WTC11 (cell line): Measurements from ENCODE around the gene MAP4. TPM values are rescaled to one million over a fixed set of nuclear protein-coding genes. Genes with fewer than 3 reads are reported as not detected.

Experiments used
- ATAC-seq: fragments of 200-7000 bp; cut with Tn5 transposase; 2 replicates; pipeline ENCODE4 v1.10.0; 2021; ENCODE audit warnings: mild to moderate bottlenecking, moderate library complexity
- CTCF ChIA-PET: fragments of 300-600 bp; sonication (Branson Sonifier 250); formaldehyde crosslinking; loops from one replicate; lab custom pipeline; 2021; ENCODE audit warnings: antibody characterized with exemption; lab: Charles Lee
- POLR2A ChIA-PET: fragments of 350-600 bp; sonication (Branson Sonifier 250); formaldehyde crosslinking; loops from one replicate; lab custom pipeline; 2021; ENCODE audit warnings: antibody characterized with exemption; lab: Charles Lee
- DNase-seq: peaks from one replicate; pipeline ENCODE4 v3.0.0; 2021; ENCODE audit warnings: low spot score
- H3K27ac Mint-ChIP-seq: 2 replicates; pipeline ENCODE4 v1.8.0; 2021; ENCODE audit warnings: mixed read lengths
- H3K27me3 Mint-ChIP-seq: 2 replicates; pipeline ENCODE4 v1.8.0; 2021; ENCODE audit warnings: low read depth, mild to moderate bottlenecking, moderate library complexity, mixed read lengths
- H3K36me3 Mint-ChIP-seq: 2 replicates; pipeline ENCODE4 v1.8.0; 2021; ENCODE audit warnings: mixed read lengths
- H3K4me1 Mint-ChIP-seq: 2 replicates; pipeline ENCODE4 v1.8.0; 2022; ENCODE audit warnings: mixed read lengths
- H3K4me3 Mint-ChIP-seq: 2 replicates; pipeline ENCODE4 v1.8.0; 2021; ENCODE audit warnings: mild to moderate bottlenecking, moderate library complexity, mixed read lengths
- H3K9me3 Mint-ChIP-seq: 2 replicates; pipeline ENCODE4 v1.8.0; 2021; ENCODE audit warnings: mixed read lengths
- ETV6 ChIP-seq: sonication (generic); formaldehyde crosslinking; IDR thresholded peaks from 2 replicates; pipeline ENCODE4 v1.8.1; 2022; ENCODE audit warnings: mild to moderate bottlenecking, missing genetic modification reagents
- FOXK1 ChIP-seq: sonication (generic); formaldehyde crosslinking; IDR thresholded peaks from 2 replicates; pipeline ENCODE4 v1.8.0; 2022; ENCODE audit warnings: mild to moderate bottlenecking, moderate library complexity, missing genetic modification reagents
- GTF2I ChIP-seq: fragments of 250-450 bp; sonication (Bioruptor Pico); conservative IDR thresholded peaks from 2 replicates; pipeline ENCODE4 v1.4.0; 2021; ENCODE audit warnings: mild to moderate bottlenecking
- TEAD4 ChIP-seq: sonication (generic); formaldehyde crosslinking; IDR thresholded peaks from 2 replicates; pipeline ENCODE4 v1.8.0; 2022; ENCODE audit warnings: mild to moderate bottlenecking, missing genetic modification reagents
- ZNF219 ChIP-seq: sonication (generic); formaldehyde crosslinking; IDR thresholded peaks from 2 replicates; pipeline ENCODE4 v1.8.0; 2023; ENCODE audit warnings: missing genetic modification reagents, mild to moderate bottlenecking, borderline replicate concordance
- total RNA-seq: library from RNA; stranded (reverse); gene quantifications from 3 replicates; pipeline ENCODE4 v1.2.3, GENCODE V29; 2021
- TF ChIP-seq, protein P1 (sequence below): fragments of 250-450 bp; sonication (Bioruptor Pico); IDR thresholded peaks from 2 replicates; pipeline ENCODE4 v1.9.0; 2021; ENCODE audit warnings: mild to moderate bottlenecking
- TF ChIP-seq, protein P2 (sequence below): sonication (generic); formaldehyde crosslinking; IDR thresholded peaks from 2 replicates; pipeline ENCODE4 v1.8.0; 2022; ENCODE audit warnings: mild to moderate bottlenecking, missing genetic modification reagents
- TF ChIP-seq, protein P3 (sequence below): fragments of 250-450 bp; sonication (Bioruptor Pico); IDR thresholded peaks from 2 replicates; pipeline ENCODE4 v2.1.2; 2022; ENCODE audit warnings: mild to moderate bottlenecking, moderate library complexity
- TF ChIP-seq, protein P4 (sequence below): sonication (generic); formaldehyde crosslinking; IDR thresholded peaks from 2 replicates; pipeline ENCODE4 v1.8.1; 2022; ENCODE audit warnings: missing genetic modification reagents, borderline replicate concordance
- TF ChIP-seq, protein P5 (sequence below): sonication (generic); formaldehyde crosslinking; IDR thresholded peaks from 2 replicates; pipeline ENCODE4 v1.8.1; 2023; ENCODE audit warnings: mild to moderate bottlenecking, missing genetic modification reagents, moderate library complexity
- TF ChIP-seq, protein P6 (sequence below): fragments of 250-450 bp; sonication (Bioruptor Pico); IDR thresholded peaks from 2 replicates; pipeline ENCODE4 v1.9.0; 2021; ENCODE audit warnings: mild to moderate bottlenecking
- TF ChIP-seq, protein P7 (sequence below): fragments of 250-450 bp; sonication (Bioruptor Pico); IDR thresholded peaks from 2 replicates; pipeline ENCODE4 v1.8.0; 2021; ENCODE audit warnings: mild to moderate bottlenecking
- TF ChIP-seq, protein P8 (sequence below): sonication (generic); formaldehyde crosslinking; IDR thresholded peaks from 2 replicates; pipeline ENCODE4 v1.8.1; 2023; ENCODE audit warnings: mild to moderate bottlenecking, missing genetic modification reagents, moderate library complexity
- TF ChIP-seq, protein P9 (sequence below): fragments of 250-450 bp; sonication (Bioruptor Pico); IDR thresholded peaks from 2 replicates; pipeline ENCODE4 v1.9.0; 2021; ENCODE audit warnings: mild to moderate bottlenecking, borderline replicate concordance
- TF ChIP-seq, protein P10 (sequence below): sonication (generic); formaldehyde crosslinking; conservative IDR thresholded peaks from 2 replicates; pipeline ENCODE4 v1.8.1; 2022; ENCODE audit warnings: mild to moderate bottlenecking, missing genetic modification reagents

Gene MAP4
- total RNA-seq, 1 experiment from 2014 or later = 199 TPM

DNA sequence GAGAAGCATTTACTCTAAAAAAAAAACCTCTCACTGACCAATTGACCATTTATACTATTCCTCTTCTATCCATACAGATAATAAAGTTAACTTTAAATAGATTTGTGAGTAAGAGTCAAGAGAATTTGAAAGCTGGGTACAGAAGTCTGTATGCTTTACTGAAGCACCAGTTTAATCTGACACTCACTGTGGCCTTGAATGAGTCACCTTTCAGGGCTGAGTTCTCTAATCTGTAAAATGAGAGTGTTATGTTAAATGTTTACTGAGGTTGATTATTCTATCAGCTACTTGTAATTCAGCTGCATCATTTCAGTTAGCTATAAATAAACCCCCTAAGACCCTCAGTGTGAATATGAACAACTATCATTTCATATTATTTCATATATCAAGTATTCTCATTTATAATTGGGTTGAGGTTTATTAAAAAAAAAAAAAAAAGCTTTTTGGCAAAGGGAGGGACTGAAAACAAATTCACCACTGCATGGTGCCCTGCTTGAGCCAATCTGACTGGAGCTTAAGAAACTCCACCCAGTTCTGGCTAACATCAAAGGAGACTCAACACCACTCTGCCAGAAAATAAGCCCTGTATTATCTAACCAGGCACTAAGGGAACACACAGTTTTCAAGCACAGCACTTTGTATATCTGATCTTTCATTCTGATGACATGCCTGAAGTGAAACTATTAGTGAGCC, 2.8 kb downstream of the MAP4 start:
- Mint-ChIP-seq H3K4me1 (peaks cover 52% of the 10 kb centered on the region), H3K4me3 (no peak overlapping the region), H3K27me3 (no peaks in the 10 kb centered on the region), H3K9me3 (peaks cover 4% of the 10 kb centered on the region), H3K27ac (no peak overlapping the region), H3K36me3 (peaks cover 12% of the 10 kb centered on the region)
- POLR2A ChIA-PET = interaction anchor here (0.5 to 0.6 kb wide), 4 partner anchors 16 to 684 kb away, joined by 4 to 6 read pairs (median 5); no protein-coding TSS in a partner anchor
- ATAC-seq (no peak; the same call in 1 of the 2 replicates), DNase-seq (no peak)
- CTCF ChIA-PET = interaction anchor here (0.7 to 5.3 kb wide), 6 partner anchors 16 to 292 kb away, joined by 3 to 27 read pairs (median 4); no protein-coding TSS in a partner anchor
- TF ChIP-seq, protein P1, sequence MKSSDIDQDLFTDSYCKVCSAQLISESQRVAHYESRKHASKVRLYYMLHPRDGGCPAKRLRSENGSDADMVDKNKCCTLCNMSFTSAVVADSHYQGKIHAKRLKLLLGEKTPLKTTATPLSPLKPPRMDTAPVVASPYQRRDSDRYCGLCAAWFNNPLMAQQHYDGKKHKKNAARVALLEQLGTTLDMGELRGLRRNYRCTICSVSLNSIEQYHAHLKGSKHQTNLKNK = no peak
- TF ChIP-seq, protein P2, sequence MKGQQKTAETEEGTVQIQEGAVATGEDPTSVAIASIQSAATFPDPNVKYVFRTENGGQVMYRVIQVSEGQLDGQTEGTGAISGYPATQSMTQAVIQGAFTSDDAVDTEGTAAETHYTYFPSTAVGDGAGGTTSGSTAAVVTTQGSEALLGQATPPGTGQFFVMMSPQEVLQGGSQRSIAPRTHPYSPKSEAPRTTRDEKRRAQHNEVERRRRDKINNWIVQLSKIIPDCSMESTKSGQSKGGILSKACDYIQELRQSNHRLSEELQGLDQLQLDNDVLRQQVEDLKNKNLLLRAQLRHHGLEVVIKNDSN (CRISPR knock-in tag) = no peak
- no peak for TF ChIP-seq ZNF219 (CRISPR knock-in tag)
- TF ChIP-seq, protein P3, sequence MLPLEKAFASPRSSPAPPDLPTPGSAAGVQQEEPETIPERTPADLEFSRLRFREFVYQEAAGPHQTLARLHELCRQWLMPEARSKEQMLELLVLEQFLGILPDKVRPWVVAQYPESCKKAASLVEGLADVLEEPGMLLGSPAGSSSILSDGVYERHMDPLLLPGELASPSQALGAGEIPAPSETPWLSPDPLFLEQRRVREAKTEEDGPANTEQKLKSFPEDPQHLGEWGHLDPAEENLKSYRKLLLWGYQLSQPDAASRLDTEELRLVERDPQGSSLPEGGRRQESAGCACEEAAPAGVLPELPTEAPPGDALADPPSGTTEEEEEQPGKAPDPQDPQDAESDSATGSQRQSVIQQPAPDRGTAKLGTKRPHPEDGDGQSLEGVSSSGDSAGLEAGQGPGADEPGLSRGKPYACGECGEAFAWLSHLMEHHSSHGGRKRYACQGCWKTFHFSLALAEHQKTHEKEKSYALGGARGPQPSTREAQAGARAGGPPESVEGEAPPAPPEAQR (CRISPR knock-in tag) = no peak
- TF ChIP-seq, protein P4, sequence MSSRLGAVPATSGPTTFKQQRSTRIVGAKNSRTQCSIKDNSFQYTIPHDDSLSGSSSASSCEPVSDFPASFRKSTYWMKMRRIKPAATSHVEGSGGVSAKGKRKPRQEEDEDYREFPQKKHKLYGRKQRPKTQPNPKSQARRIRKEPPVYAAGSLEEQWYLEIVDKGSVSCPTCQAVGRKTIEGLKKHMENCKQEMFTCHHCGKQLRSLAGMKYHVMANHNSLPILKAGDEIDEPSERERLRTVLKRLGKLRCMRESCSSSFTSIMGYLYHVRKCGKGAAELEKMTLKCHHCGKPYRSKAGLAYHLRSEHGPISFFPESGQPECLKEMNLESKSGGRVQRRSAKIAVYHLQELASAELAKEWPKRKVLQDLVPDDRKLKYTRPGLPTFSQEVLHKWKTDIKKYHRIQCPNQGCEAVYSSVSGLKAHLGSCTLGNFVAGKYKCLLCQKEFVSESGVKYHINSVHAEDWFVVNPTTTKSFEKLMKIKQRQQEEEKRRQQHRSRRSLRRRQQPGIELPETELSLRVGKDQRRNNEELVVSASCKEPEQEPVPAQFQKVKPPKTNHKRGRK (CRISPR knock-in tag) = no peak
- no peak for TF ChIP-seq TEAD4 (CRISPR knock-in tag)
- TF ChIP-seq, protein P5, sequence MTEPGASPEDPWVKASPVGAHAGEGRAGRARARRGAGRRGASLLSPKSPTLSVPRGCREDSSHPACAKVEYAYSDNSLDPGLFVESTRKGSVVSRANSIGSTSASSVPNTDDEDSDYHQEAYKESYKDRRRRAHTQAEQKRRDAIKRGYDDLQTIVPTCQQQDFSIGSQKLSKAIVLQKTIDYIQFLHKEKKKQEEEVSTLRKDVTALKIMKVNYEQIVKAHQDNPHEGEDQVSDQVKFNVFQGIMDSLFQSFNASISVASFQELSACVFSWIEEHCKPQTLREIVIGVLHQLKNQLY (CRISPR knock-in tag) = no peak
- TF ChIP-seq, protein P6, sequence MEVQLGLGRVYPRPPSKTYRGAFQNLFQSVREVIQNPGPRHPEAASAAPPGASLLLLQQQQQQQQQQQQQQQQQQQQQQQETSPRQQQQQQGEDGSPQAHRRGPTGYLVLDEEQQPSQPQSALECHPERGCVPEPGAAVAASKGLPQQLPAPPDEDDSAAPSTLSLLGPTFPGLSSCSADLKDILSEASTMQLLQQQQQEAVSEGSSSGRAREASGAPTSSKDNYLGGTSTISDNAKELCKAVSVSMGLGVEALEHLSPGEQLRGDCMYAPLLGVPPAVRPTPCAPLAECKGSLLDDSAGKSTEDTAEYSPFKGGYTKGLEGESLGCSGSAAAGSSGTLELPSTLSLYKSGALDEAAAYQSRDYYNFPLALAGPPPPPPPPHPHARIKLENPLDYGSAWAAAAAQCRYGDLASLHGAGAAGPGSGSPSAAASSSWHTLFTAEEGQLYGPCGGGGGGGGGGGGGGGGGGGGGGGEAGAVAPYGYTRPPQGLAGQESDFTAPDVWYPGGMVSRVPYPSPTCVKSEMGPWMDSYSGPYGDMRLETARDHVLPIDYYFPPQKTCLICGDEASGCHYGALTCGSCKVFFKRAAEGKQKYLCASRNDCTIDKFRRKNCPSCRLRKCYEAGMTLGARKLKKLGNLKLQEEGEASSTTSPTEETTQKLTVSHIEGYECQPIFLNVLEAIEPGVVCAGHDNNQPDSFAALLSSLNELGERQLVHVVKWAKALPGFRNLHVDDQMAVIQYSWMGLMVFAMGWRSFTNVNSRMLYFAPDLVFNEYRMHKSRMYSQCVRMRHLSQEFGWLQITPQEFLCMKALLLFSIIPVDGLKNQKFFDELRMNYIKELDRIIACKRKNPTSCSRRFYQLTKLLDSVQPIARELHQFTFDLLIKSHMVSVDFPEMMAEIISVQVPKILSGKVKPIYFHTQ (CRISPR knock-in tag) = no peak
- TF ChIP-seq ETV6 (CRISPR knock-in tag) = no peak
- TF ChIP-seq FOXK1 (CRISPR knock-in tag) = no peak
- TF ChIP-seq, protein P7, sequence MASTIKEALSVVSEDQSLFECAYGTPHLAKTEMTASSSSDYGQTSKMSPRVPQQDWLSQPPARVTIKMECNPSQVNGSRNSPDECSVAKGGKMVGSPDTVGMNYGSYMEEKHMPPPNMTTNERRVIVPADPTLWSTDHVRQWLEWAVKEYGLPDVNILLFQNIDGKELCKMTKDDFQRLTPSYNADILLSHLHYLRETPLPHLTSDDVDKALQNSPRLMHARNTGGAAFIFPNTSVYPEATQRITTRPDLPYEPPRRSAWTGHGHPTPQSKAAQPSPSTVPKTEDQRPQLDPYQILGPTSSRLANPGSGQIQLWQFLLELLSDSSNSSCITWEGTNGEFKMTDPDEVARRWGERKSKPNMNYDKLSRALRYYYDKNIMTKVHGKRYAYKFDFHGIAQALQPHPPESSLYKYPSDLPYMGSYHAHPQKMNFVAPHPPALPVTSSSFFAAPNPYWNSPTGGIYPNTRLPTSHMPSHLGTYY (CRISPR knock-in tag) = no peak
- TF ChIP-seq GTF2I = no peak
- TF ChIP-seq, protein P8, sequence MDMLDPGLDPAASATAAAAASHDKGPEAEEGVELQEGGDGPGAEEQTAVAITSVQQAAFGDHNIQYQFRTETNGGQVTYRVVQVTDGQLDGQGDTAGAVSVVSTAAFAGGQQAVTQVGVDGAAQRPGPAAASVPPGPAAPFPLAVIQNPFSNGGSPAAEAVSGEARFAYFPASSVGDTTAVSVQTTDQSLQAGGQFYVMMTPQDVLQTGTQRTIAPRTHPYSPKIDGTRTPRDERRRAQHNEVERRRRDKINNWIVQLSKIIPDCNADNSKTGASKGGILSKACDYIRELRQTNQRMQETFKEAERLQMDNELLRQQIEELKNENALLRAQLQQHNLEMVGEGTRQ (CRISPR knock-in tag) = no peak
- TF ChIP-seq, protein P9, sequence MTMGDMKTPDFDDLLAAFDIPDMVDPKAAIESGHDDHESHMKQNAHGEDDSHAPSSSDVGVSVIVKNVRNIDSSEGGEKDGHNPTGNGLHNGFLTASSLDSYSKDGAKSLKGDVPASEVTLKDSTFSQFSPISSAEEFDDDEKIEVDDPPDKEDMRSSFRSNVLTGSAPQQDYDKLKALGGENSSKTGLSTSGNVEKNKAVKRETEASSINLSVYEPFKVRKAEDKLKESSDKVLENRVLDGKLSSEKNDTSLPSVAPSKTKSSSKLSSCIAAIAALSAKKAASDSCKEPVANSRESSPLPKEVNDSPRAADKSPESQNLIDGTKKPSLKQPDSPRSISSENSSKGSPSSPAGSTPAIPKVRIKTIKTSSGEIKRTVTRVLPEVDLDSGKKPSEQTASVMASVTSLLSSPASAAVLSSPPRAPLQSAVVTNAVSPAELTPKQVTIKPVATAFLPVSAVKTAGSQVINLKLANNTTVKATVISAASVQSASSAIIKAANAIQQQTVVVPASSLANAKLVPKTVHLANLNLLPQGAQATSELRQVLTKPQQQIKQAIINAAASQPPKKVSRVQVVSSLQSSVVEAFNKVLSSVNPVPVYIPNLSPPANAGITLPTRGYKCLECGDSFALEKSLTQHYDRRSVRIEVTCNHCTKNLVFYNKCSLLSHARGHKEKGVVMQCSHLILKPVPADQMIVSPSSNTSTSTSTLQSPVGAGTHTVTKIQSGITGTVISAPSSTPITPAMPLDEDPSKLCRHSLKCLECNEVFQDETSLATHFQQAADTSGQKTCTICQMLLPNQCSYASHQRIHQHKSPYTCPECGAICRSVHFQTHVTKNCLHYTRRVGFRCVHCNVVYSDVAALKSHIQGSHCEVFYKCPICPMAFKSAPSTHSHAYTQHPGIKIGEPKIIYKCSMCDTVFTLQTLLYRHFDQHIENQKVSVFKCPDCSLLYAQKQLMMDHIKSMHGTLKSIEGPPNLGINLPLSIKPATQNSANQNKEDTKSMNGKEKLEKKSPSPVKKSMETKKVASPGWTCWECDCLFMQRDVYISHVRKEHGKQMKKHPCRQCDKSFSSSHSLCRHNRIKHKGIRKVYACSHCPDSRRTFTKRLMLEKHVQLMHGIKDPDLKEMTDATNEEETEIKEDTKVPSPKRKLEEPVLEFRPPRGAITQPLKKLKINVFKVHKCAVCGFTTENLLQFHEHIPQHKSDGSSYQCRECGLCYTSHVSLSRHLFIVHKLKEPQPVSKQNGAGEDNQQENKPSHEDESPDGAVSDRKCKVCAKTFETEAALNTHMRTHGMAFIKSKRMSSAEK (CRISPR knock-in tag) = no peak
- TF ChIP-seq, protein P10, sequence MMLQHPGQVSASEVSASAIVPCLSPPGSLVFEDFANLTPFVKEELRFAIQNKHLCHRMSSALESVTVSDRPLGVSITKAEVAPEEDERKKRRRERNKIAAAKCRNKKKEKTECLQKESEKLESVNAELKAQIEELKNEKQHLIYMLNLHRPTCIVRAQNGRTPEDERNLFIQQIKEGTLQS (CRISPR knock-in tag) = no peak
